ENCODE results near the gene DYNC1I2.
A peak's percentile ranks its signal among the peaks of the same experiment; 100 is the strongest.

Gene DYNC1I2

DNA sequence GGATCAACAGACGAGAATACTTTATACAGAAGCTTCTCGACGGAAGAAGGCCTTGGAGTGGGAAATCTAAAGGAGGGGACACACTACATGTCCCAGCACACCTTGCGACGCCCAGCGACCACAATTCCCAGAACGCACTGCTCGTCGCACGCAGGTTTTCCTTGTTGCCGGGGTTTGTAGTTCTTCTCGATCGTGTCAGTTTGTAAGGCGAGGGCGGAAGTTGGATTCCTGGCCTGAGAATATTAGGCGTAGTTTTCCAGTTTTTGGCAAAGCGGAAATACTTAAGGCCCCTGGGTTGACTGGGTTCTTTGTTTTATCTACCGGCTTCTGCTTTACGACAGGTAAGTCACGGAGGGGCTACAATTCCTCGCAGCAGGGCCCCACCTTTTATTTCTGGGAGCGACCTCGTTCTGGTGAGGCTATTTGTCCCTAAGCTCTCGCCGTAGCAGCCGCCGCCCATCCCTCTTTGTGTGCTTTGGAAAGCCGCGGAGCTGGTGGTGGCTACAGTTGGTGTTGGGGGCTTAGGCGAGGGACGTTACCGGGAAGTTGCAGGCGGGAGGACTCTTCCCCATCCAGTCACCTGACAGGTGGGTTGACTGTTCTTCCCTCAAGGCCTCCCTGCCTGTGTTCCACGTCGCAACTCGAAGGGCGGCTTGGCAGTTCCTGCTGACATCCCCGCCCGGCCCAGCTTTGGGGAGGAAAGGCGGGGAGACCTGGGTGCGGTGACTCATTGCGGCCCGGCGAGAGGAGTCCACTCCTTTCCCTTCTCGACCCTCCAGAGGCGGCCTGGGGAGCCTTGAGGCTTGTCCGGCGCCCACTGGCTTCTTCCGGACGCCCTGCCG lies at the start of gene DYNC1I2:
Gene DYNC1I2, plus strand, starts transcription at position 183 of the 842 bp plus-strand sequence. CDS start 2,687 bp downstream, outside the sequence.
- peak; percentile 91 for DNase-seq

DNA sequence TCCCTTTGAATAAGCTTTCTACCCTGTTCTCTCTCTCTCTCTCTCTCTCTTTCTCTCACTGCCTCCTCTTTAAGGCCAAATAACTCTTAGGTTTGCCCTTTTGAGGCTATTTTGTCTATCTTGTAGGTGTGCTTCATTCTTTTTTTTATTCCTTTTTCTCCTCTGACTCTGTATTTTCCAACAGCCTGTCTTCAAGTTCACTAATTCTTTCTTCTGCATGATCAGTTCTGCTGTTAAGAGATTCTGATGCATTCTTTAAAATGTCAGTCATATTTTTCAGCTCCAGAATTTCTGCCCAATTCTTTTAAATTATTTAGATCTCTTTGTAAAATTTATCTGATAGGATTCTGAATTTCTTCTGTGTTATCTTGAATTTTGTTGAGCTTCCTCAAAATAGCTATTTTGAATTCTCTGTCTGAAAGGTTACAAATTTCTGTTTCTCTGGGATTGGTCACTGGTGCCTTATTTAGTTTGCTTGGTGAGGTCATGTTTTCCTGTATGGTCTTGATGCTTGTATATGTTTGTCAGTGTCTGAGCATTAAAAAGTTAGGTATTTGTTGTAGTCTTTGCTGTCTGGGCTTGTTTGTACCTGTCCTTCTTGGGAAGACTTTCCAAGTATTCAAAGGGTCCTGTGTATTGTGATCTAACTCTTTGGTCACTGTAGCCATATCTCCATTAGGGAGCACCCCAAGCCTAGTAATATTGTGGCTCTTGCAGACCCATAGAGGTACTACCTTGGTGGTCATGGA lies 35.4 kb upstream of the DYNC1I2 start:
- no peak for DNase-seq

DNA sequence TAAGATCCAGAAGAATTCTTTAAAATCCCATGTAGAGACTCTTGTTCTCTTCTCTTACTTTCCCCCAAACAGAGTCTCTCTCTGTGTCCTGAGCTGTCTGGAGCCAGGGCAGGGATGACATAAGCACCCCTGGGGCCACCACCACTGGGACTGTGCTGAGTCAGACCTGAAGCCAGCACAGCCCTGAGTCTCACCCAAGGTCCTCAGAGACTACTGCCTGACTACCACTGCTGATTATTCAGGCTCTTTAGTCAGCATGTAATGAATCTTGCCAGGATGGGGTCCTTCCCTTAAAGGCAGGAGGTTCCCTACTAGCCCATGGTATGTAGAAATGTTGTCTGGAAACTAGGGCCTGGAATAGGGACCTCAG lies 34.9 kb upstream of the DYNC1I2 start:
- DNase-seq: peak; percentile 16

DNA sequence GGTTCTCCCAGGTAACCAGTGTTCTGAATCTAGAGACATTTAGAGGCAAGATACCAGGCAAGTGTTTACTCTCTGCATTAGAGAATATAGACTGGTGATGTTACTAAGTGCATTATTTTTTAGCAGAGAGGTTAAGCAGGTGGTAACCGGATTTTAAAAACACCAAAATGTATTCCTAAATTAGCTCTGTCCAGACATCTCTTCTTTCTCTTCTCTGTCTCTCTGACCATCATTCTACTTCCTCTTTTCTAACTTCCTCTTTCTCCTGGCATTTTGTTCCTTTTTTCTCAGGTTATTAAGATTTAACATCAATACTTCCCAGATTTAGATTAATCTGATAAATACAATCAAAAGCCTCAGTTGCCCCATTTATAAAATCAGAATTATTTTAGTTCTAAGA lies 31.7 kb upstream of the DYNC1I2 start:
- peak; percentile 39 for DNase-seq

DNA sequence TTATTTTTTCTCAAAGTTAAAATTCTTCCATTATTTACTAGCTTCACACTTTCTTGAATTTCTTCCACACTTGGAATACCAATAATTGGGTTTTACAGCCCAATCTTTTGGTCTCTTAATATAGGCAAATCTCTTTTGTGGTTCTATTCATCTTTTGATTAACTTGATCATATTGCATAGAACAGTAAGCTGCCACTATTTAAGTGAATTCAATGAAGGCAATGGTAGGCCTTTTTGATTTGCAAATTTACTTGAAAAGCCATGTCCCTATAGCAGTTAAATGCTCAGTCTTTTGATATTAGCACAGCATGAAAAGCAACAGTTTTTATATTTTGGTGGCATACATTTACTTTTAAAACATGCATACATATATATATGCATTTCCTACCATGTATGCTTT lies 20.2 kb upstream of the DYNC1I2 start:
- DNase-seq: no peak

DNA sequence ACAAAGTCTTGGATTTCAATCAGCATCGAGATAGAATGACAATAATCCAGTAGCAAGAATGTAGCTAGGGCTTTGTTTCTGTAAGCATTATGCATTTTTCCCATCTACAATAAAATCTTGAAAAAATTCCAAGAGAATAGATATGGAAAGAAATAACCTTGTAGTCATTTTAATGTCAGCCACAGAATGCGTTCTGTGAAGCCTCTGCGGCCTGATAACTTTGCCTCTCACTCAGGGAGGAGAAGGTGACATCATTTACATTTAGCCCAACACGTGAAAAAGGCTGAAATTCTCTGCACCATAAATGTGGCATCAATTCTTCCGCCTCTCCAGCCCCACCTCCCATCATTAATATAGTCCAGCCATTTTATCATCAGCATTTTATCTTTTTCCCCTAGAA lies 19.1 kb upstream of the DYNC1I2 start:
- no peak for DNase-seq

DNA sequence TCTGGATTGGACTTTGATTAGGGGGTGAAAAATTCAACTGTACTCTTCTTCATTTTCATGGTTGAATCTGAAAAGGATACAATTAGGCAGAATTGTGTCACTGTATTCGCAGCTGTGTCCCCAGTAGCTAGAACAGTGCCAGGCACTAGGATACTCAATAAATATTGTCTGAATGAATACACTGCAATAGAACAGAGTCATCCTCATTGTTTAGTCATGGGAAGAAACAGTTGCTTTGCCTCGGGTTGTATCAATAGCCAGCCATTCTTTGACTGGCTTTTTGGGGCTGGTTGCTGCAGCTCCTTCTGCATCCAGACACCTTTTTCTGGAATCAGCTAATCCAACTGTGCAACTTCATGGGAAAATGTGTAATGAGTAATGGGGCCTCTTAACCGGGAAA lies 18.1 kb upstream of the DYNC1I2 start:
- no peak for DNase-seq

DNA sequence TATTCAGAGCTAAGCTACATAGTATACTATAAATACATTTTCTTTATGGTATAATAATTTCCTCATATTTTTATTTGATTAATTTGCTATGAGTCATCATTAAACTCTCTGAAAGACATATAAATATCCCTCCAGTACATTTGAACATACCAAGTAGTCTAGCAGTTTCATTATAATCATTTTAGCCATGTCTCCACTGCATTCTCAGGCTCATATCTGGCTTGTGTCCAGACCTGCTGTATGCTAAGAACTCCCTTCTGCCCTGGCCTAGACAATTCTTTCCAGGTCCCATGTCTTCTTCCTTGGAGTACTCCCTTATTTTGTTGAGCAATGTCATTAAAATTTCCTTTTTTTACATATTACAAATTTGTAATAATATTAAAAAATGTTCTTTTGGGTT lies 16.6 kb upstream of the DYNC1I2 start:
- no peak for DNase-seq

DNA sequence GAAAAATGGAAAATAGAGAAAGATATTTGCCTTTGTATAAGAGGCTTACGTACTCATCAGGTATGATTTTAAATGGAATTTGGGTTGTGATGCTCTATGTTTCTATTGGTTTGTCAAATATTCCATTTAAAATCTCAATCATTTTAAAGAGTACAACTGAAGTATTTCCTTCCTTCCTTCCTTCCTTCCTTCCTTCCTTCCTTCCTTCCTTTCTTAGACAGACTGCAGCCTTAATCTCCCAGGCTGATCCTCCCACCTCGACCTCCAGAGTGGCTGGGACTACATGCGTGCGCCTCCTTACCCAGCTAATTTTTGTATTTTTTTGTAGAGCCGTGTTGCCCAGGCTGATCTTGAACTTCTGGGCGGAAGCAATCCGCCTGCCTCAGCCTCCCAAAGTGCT lies 15.4 kb upstream of the DYNC1I2 start:
- DNase-seq: no peak

DNA sequence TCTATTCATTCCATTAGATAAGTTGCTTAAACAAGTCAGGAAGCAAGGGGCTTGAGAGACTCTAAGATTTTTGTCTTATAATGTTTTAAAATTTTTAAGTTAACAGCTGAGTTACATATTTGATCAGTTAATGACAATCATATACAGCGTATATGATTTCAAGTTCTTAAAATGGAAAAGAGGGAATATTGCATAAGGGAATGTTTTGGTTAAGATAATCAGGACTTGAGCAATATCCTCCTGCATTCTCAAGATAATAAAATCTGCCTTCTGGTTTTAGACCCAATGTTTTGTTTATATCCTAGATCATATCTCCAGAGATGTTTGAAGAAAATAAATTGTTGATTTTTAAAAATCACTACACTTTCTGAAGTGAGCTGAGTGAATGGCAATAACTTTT lies 13.4 kb upstream of the DYNC1I2 start:
- no peak for DNase-seq

DNA sequence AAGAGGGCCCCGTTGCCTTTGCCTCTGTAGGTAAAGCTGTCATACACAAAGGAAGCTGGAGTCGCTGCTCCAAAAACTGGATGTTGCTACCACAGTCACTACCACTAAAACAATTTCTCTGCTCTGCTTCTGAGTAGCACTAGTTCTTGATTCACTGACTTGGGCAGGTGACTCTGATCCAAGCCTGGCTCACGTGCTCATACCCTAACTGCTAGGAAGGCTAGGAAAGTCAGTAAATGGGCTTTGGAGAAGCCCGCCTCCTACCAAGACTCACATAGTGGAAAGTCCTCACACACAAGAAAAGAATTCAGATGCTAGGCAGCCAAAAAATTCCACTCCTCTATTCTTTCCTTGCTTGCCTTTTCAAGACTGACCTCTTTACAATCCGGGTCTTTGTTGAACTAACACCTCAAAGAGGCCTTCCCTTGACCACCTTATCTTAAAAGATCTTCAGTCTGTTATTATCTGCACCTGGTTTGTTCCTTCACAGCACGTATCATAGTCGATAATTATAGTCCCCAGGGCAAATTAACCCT lies 11.4 kb upstream of the DYNC1I2 start:
- DNase-seq: no peak

DNA sequence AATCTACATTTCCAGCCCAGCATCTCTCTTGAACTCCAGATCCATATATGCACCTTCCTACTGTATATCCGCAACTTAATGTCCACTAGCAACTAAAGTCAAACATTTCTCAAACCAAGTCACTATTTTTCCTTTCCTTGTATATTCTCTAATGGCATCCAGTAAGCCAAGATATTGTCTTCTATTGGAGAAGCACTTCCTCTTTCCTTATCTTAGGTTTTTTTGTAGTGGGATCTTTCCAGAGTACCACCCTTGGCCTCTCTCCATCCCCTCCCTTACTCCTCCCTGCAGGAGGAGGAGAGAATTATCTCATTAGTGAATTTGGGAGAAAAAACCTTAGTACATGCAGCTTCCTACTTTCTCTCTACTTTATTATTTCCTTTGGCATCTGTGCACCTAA lies 8.7 kb upstream of the DYNC1I2 start:
- DNase-seq: no peak

DNA sequence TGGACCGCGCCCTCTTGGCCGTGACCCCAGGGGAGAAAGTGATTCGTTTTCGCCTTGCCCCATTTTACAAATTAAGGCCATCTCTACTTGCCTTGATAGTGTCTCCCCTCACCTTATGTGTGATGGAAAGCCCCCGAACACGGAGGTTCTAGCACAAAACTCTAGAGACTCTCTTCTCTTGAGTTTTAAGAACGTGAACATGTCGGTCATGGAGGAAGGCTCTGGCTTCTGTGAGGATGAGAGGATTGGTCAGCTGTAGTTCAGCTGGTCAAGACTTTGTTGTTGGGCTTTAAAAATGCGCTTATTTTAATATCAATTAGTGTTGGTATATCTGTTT lies 828 bp downstream of the DYNC1I2 start:
- DNase-seq: no peak

DNA sequence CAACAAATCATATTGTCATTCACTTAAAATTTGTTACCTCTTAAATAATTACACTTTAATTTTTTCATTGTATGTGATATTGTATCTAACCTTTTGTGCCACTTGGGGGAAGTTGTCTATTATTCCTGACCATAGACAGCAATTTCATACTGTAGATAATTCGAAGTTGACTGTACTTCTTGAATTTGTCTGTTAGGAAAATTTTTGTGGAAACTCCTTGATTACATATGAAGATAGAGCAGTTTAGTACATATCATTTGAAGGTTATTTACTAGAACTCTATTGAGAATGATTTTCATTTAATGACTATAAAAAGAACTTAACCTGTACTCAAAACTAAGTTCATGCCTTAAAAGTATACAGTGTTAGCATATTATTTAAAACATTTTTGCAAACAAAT lies 5.1 kb downstream of the DYNC1I2 start:
- peak; percentile 5 for DNase-seq

DNA sequence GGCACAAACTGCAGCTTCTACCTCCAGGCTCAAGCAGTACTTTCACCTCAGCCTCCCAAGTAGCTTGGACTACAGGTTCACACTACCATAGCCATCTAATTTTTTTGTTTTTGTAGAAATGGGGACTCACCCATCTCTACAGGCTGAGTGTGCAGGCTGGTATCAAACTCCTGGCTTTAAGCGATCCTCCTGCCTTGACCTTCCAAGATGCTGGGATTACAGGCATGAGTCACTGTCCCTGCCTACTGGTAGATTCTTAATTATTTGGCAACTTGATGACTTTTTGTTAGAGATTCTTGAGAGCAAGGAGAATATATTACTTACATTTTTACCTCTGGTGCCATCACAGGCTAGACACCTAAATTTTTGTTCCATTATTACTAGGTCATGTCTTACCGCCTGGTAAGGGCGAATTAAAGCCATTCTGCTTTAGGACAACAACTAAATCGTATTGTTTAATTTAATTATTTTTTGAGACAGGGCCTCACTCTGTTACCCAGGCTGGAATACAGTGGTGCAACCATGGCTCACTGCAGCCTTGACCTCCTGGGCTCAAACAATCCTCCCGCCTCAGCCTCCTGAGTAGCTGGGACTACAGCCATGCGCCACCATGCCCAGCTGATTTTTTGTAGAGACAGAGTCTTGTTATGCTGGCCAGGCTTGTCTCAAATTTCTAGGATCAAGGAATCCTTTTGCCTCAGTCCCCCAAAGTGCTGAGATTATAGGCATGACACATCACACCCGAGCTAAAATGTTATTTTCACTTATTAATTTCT lies 15.7 kb downstream of the DYNC1I2 start:
- DNase-seq: no peak

DNA sequence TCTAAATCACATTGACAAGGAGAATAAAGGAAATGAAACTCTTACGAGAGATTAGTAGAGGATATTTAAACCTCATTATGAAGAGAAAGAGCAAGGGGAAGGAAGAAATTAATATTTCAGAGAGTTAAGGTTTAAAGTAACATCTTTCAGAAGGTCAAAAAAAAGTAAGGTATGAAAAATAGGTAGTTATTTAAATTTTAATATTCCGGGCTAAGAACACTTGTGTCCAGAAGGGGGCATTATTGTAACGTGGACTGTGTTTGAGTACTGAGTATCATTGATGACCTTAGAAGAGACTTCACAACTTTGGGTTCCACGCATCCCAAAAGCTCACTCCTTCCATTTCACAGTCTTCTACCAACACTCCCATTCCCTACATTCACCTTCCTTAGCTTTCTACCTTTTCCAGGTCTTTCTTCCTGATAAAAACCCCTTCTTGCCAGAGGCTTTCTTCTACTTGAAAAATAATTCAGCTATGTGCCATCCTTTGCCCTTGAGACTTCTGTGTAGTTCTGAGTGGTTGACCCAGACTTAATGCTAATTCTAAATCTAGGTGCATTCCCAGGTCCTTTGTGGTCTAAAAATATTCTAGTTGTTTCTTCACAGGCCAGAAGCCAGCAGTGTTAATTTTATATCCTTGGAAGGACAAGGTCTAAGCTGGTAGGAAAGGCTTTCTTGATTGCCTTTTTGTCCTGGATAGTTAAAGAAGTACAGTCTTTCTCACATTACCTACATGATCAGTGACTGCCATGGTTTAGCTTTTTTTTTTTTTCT lies 16.5 kb downstream of the DYNC1I2 start:
- peak; percentile 36 for DNase-seq

DNA sequence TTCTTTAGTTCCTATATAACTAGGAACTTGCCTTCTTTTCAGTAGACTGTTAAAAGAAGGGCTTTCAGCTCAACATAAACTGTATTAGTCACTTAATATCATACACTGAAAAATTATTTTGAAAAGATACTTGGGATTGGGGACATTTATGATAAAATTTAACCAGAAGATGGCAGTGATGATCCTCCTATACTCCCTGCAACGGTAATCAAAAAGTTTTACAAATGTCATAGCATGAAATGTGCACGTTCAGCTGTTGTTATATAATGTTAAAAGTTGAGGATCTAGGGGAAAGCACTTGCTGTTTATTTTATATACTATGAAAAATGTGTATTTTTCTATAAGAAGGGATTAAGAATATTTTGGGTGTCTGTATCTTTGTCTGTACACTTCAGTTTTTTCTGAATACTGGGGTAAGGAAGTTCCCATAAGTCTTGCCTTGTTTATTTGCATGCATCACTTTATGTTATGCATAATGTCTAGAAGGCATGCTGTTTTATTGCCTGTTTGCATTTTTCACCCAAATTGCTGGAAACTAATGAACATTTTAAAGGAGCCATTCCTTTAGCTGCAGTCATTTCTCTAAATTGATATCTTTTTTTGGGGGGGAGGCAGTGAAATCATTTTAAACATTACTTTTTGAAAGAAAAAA lies 19.0 kb downstream of the DYNC1I2 start:
- peak; percentile 6 for DNase-seq

DNA sequence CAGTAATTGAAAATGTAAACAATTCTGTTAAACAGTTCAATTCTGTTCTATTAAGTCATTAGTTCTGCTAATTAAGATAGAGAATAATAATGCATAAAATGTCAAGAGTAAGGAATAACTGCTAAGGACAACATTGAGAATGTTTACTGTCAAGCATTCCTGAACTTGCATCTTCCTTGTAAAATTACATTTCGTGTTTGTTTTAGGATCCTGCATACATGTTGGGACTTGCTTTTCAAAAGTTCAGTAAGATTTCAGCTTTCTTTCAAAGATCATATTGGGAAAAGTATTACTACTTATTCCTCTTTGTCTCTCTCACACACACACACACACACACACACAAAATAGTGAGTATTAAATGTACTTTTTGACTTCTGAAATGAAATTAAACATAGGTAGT lies 20.5 kb downstream of the DYNC1I2 start:
- DNase-seq: no peak

DNA sequence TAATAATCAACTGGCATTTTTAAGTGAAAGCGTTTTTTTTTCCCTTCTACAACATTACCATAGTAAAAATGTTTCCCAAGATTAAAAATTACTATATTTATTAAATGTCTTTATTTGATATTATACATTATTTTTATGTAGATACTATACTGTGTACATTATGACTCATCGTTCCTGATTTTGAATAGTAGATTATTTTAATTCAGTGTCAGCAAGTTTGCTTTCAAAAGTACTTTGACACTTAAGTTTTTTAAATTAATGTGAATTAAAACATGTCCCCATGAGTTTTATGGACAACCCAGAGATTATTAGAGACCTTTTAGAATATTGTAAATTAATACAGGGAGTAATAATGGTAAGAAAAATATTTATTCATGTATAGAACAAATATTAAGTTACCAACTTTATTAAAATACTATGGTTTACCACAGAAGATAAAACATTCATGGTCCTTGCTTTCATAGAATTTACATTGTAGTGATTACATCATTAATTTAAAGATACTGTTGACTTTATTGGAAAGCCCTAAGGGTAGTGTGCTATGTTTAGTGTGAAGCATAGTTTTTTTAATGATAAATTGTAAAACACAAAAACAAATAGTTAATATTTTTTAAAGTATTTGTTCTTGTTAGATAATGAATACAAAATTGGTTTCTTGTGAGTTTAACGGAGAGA lies 21.9 kb downstream of the DYNC1I2 start:
- no peak for DNase-seq

DNA sequence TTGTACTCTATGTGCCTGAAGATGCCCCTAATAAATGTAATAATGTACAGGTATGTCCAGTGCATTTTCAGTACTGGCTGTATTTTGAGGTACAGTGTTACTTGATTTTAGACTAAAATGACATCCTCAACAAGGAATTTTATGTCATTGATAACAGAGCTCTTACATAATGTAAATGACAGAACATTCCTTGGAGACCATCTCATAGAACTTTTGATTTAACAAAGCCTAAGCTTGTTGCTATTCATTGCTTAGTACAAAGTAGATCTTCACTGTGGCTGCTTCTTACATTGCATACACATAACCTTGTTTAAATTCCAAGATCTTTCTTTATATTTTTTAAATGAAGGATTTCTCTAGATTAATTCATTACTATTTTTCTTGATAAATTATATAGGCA lies 24.1 kb downstream of the DYNC1I2 start:
- no peak for DNase-seq

DNA sequence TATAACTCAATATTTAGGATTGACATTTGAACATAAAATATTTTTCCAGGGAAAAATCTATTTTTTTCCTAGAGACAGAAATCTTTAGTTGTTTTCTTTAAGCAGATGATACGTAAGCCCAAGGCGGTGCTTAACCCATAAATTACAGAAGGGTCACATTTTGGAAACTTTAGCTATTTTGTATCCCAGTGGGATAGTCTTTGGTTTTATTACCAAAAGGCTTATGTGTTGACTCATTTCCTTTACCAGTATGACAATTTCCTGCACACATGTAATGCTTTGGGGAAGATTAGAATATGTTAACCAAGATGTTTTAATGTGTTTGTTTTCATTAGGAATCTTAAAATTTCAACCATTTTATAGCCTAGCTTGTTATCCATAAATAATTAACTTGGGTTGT lies 24.8 kb downstream of the DYNC1I2 start:
- no peak for DNase-seq

DNA sequence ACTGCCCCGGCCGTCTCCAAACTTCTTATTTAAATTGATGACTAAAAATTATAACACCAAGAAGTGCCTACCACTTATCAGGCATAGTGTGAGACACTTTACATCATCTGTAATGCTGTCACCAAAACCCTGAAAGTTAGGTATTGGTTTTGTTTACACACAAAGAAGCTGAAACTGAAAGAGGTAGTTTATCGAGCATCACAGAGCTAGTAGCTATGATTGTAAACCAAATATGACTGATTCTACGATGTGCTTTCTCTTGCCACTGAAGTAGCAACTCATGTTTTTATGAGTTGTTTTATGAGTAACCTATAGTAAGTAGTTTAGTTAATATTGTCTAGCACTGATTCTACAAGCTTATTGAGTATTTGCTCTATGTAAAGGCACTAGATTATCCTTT lies 31.5 kb downstream of the DYNC1I2 start:
- DNase-seq: peak; percentile 24
